Naive thymus-derived CD4-positive, alpha-beta T cell (primary cell): Measurements from ENCODE around the gene PRC1. TPM values are rescaled to one million over a fixed set of nuclear protein-coding genes. Genes with fewer than 3 reads are reported as not detected.
A peak's percentile ranks its signal among the peaks of the same experiment; 100 is the strongest.

Experiments
- ATAC-seq: fragments of 150-1000 bp; cut with Tn5 transposase; 2 replicates; pipeline ENCODE4 v1.10.0; 2021; ENCODE audit warnings: mild to moderate bottlenecking, moderate library complexity
- CTCF ChIA-PET: fragments of 350-600 bp; sonication (Branson Sonifier 250); formaldehyde crosslinking; loops from one replicate; lab custom pipeline; 2021; ENCODE audit warnings: antibody characterized with exemption; lab: Charles Lee
- POLR2A ChIA-PET: fragments of 350-600 bp; sonication (Branson Sonifier 250); formaldehyde crosslinking; loops from one replicate; lab custom pipeline; 2021; ENCODE audit warnings: antibody characterized with exemption, inconsistent platforms; lab: Charles Lee
- DNase-seq, 9 donors: peaks; one replicate each; pipeline versions ENCODE4 v3.0.0 to v3.0.0-alpha.2; 2020 to 2022; ENCODE audit warnings: mixed read lengths in 1 of 9
- H3K27ac ChIP-seq: one replicate; pipeline ENCODE4 v1.7.0; 2013; ENCODE audit warnings: mild to moderate bottlenecking, low read depth, low read length, moderate library complexity
- H3K27me3 ChIP-seq, 2 donors: one replicate each; pipeline ENCODE4 v1.7.0; 2013; ENCODE audit warnings: low read length in 2 of 2, mild to moderate bottlenecking in 2 of 2, moderate library complexity in 2 of 2; ENCODE audit not compliant: control insufficient read depth in 2 of 2, insufficient read depth in 2 of 2
- H3K36me3 ChIP-seq, 3 experiments: 1 replicate in 2 of 3; 2 replicates in 1 of 3; pipeline ENCODE4 v1.7.0; 2013; ENCODE audit warnings: low read length in 3 of 3, mild to moderate bottlenecking in 3 of 3, moderate library complexity in 1 of 3; ENCODE audit not compliant: insufficient read depth in 3 of 3, control insufficient read depth in 2 of 3
- H3K4me1 ChIP-seq, 2 donors: one replicate each; pipeline ENCODE4 v1.7.0; 2013; ENCODE audit warnings: low read length in 2 of 2, mild to moderate bottlenecking in 2 of 2, moderate library complexity in 1 of 2; ENCODE audit not compliant: control insufficient read depth in 2 of 2, insufficient read depth in 2 of 2
- H3K4me3 ChIP-seq: 2 replicates; pipeline ENCODE4 v1.7.0; 2013; ENCODE audit warnings: mild to moderate bottlenecking, low read length
- H3K9me3 ChIP-seq, 3 experiments: 1 replicate in 2 of 3; 2 replicates in 1 of 3; pipeline ENCODE4 v1.7.0; 2013; ENCODE audit warnings: low read length in 3 of 3; ENCODE audit not compliant: control insufficient read depth in 2 of 3
- H3K27ac Mint-ChIP-seq, 9 donors: one replicate each; pipeline ENCODE4 v1.8.0; 2020 to 2022; ENCODE audit warnings: mixed read lengths in 9 of 9, mild to moderate bottlenecking in 8 of 9, moderate library complexity in 5 of 9, inconsistent platforms in 2 of 9
- H3K27me3 Mint-ChIP-seq, 5 donors: one replicate each; pipeline ENCODE4 v1.8.0; 2021 to 2022; ENCODE audit warnings: mixed read lengths in 5 of 5, mild to moderate bottlenecking in 1 of 5
- H3K36me3 Mint-ChIP-seq, 5 donors: one replicate each; pipeline ENCODE4 v1.8.0; 2020 to 2022; ENCODE audit warnings: mixed read lengths in 5 of 5, mild to moderate bottlenecking in 3 of 5, inconsistent platforms in 1 of 5
- H3K4me1 Mint-ChIP-seq, 7 donors: one replicate each; pipeline ENCODE4 v1.8.0; 2020 to 2022; ENCODE audit warnings: mixed read lengths in 7 of 7, mild to moderate bottlenecking in 3 of 7, inconsistent platforms in 1 of 7
- H3K4me3 Mint-ChIP-seq, 10 donors: one replicate each; pipeline ENCODE4 v1.8.0; 2020 to 2022; ENCODE audit warnings: mild to moderate bottlenecking in 10 of 10, mixed read lengths in 10 of 10, moderate library complexity in 6 of 10, inconsistent platforms in 2 of 10
- H3K9me3 Mint-ChIP-seq, 11 donors: one replicate each; pipeline ENCODE4 v1.8.0; 2020 to 2022; ENCODE audit warnings: mixed read lengths in 11 of 11, mild to moderate bottlenecking in 4 of 11, inconsistent platforms in 1 of 11, moderate library complexity in 1 of 11
- intact Hi-C, 2 donors: fragments of 100-400 bp; cut with micrococcal nuclease; formaldehyde crosslinking; loops; one replicate each; pipeline ENCODE4 v1.15.1; 2023
- polyA plus RNA-seq, 2 donors: library from polyadenylated mRNA; unstranded; fragments of 300-500 nt; fragmentation: Illumina TruSeq; gene quantifications; one replicate each; pipeline ENCODE4 v1.2.3, GENCODE V29; 2021
- total RNA-seq, 6 experiments: library from RNA in 5 of 6; stranded (reverse) in 5 of 6; gene quantifications; 1 replicate in 5 of 6; 2 replicates in 1 of 6; pipeline ENCODE4 v1.2.3 and lab custom pipeline; 2021 to 2026

The PRC1 gene
- total and polyA plus RNA-seq, 7 experiments from 2014 or later, result 0.47 to 98.9 (median 4.4) TPM

GRCh38 chr15:90986790-90987507 is 7.4 kb downstream of the PRC1 start:
- Mint-ChIP-seq H3K27ac (peak overlapping the region in 2 of 9 donors; percentile 36 to 87), H3K4me1 (peaks cover 0 to 55% (median 0%) of the 10 kb centered on the region in 7 donors), H3K9me3 (peaks cover 0 to 4% (median 0%) of the 10 kb centered on the region in 11 donors), H3K4me3 (no peak overlapping the region), H3K27me3 (no peaks in the 10 kb centered on the region), H3K36me3 (peaks cover 0 to 31% (median 8%) of the 10 kb centered on the region in 5 donors)
- intact Hi-C loops, result no loop called here
- CTCF ChIA-PET, result no interaction called here
- POLR2A ChIA-PET, result interaction anchor here (1.0 to 2.1 kb wide), 2 partner anchors 10 to 56 kb away, joined by 3 to 6 read pairs; no protein-coding TSS in a partner anchor
- no peak for ATAC-seq
- Histone ChIP-seq H3K36me3 (no peaks in the 10 kb centered on the region), H3K27ac (no peak overlapping the region), H3K9me3 (no peaks in the 10 kb centered on the region), H3K4me3 (no peak overlapping the region), H3K4me1 (no peaks in the 10 kb centered on the region), H3K27me3 (no peaks in the 10 kb centered on the region)
- no peak for DNase-seq

- Mint-ChIP-seq H3K36me3 (peaks cover 0 to 52% (median 8%) of the 10 kb centered on the region in 5 donors), H3K9me3 (no peaks in the 10 kb centered on the region), H3K27me3 (no peaks in the 10 kb centered on the region), H3K4me1 (peaks cover 0 to 39% (median 0%) of the 10 kb centered on the region in 7 donors), H3K27ac (peak overlapping the region in 1 of 9 donors; percentile 88), H3K4me3 (peak overlapping the region in 1 of 10 donors; percentile 50)
- no peak for ATAC-seq
- no peaks in the 10 kb centered on the region for H3K27me3 ChIP-seq
- ChIA-PET CTCF (no interaction called here), POLR2A (no interaction called here)
- intact Hi-C loops, result no loop called here
- H3K36me3 ChIP-seq, result no peaks in the 10 kb centered on the region
- DNase-seq, result no peak
- no peak overlapping the region for H3K4me3 ChIP-seq
- H3K9me3 ChIP-seq, result no peaks in the 10 kb centered on the region
- no peak overlapping the region for H3K27ac ChIP-seq
- H3K4me1 ChIP-seq, result no peaks in the 10 kb centered on the region
Observed at GRCh38 chr15:90982135-90982534, 12.2 kb downstream of the PRC1 start.

GRCh38 chr15:90981681-90982080 is 12.7 kb downstream of the PRC1 start:
- ATAC-seq (no peak), DNase-seq (no peak)
- Histone ChIP-seq H3K9me3 (no peaks in the 10 kb centered on the region), H3K4me3 (no peak overlapping the region), H3K4me1 (no peaks in the 10 kb centered on the region), H3K27me3 (no peaks in the 10 kb centered on the region), H3K27ac (no peak overlapping the region), H3K36me3 (no peaks in the 10 kb centered on the region)
- Mint-ChIP-seq H3K36me3 (peaks cover 0 to 50% (median 8%) of the 10 kb centered on the region in 5 donors), H3K4me1 (peaks cover 0 to 37% (median 0%) of the 10 kb centered on the region in 7 donors), H3K4me3 (no peak overlapping the region), H3K27me3 (no peaks in the 10 kb centered on the region), H3K27ac (peak overlapping the region in 1 of 9 donors; percentile 88), H3K9me3 (no peaks in the 10 kb centered on the region)
- ChIA-PET CTCF (interaction anchor here (0.6 kb wide), 1 partner anchor 967 kb away, joined by 3 read pairs; no protein-coding TSS in a partner anchor), POLR2A (no interaction called here)
- intact Hi-C loops, result no loop called here

GRCh38 chr15:90979582-90979981 is 14.8 kb downstream of the PRC1 start:
- ChIA-PET POLR2A (interaction anchor here (1.1 kb wide), 1 partner anchor 8 kb away, joined by 3 read pairs; no protein-coding TSS in a partner anchor), CTCF (no interaction called here)
- H3K4me1 Mint-ChIP-seq, result peaks cover 0 to 32% (median 0%) of the 10 kb centered on the region in 7 donors
- no peaks in the 10 kb centered on the region for H3K9me3 Mint-ChIP-seq
- no peaks in the 10 kb centered on the region for H3K36me3 ChIP-seq
- intact Hi-C loops, result no loop called here
- H3K27ac Mint-ChIP-seq, result peak overlapping the region in 1 of 9 donors; percentile 49
- peaks cover 2 to 46% (median 11%) of the 10 kb centered on the region in 5 donors for H3K36me3 Mint-ChIP-seq
- H3K4me3 ChIP-seq, result no peak overlapping the region
- H3K27me3 Mint-ChIP-seq, result no peaks in the 10 kb centered on the region
- H3K4me3 Mint-ChIP-seq, result no peak overlapping the region
- no peak overlapping the region for H3K27ac ChIP-seq
- ATAC-seq (no peak), DNase-seq (no peak)
- no peaks in the 10 kb centered on the region for H3K27me3 ChIP-seq
- no peaks in the 10 kb centered on the region for H3K4me1 ChIP-seq
- no peaks in the 10 kb centered on the region for H3K9me3 ChIP-seq

- Histone ChIP-seq H3K27me3 (no peaks in the 10 kb centered on the region), H3K4me3 (no peak overlapping the region), H3K4me1 (no peaks in the 10 kb centered on the region), H3K27ac (no peak overlapping the region), H3K9me3 (no peaks in the 10 kb centered on the region), H3K36me3 (no peaks in the 10 kb centered on the region)
- H3K4me1 Mint-ChIP-seq, result peaks cover 0 to 3% (median 0%) of the 10 kb centered on the region in 7 donors
- H3K9me3 Mint-ChIP-seq, result no peaks in the 10 kb centered on the region
- ChIA-PET POLR2A (no interaction called here), CTCF (no interaction called here)
- peaks cover 4 to 34% (median 7%) of the 10 kb centered on the region in 5 donors for H3K36me3 Mint-ChIP-seq
- H3K4me3 Mint-ChIP-seq, result no peak overlapping the region
- peak overlapping the region in 1 of 9 donors; percentile 46 for H3K27ac Mint-ChIP-seq
- no peak for DNase-seq
- ATAC-seq, result no peak
- intact Hi-C loops, result no loop called here
- no peaks in the 10 kb centered on the region for H3K27me3 Mint-ChIP-seq
Observed at GRCh38 chr15:90974216-90974615, 20.1 kb downstream of the PRC1 start.

GRCh38 chr15:90972133-90972532 is 22.2 kb downstream of the PRC1 start:
- DNase-seq (no peak), ATAC-seq (no peak)
- Histone ChIP-seq H3K9me3 (no peaks in the 10 kb centered on the region), H3K27me3 (no peaks in the 10 kb centered on the region), H3K27ac (no peak overlapping the region), H3K36me3 (peaks cover 0 to 4% (median 0%) of the 10 kb centered on the region in 3 experiments), H3K4me1 (no peaks in the 10 kb centered on the region), H3K4me3 (no peak overlapping the region)
- Mint-ChIP-seq H3K9me3 (no peaks in the 10 kb centered on the region), H3K4me3 (no peak overlapping the region), H3K27me3 (no peaks in the 10 kb centered on the region), H3K27ac (no peak overlapping the region), H3K36me3 (peaks cover 4 to 31% (median 7%) of the 10 kb centered on the region in 5 donors), H3K4me1 (no peaks in the 10 kb centered on the region)
- ChIA-PET POLR2A (interaction anchor here (1.0 kb wide), 1 partner anchor 14 kb away, joined by 3 read pairs; no protein-coding TSS in a partner anchor), CTCF (no interaction called here)
- intact Hi-C loops, result no loop called here
